ENCODE results near the gene PAWR.

- TF ChIP-seq CTCF (IDR thresholded peaks at IDR 0.05) (no peak), POLR2A (IDR thresholded peaks at IDR 0.05) (no peak)
These were observed 71.8 kb downstream of the PAWR start for GRCh38 chr12:79618848-79619404.

Data from Peyer's patch (tissue), 4 donors.